Loucy (cell line): ENCODE data around the gene KSR2.
A peak's percentile ranks its signal among the peaks of the same experiment; 100 is the strongest.

Experiments used
- H2AFZ ChIP-seq: fragments of 200-600 bp; sonication (generic); 2 replicates; pipeline ENCODE4 v1.6.0; 2016; ENCODE audit warnings: antibody characterized with exemption, mild to moderate bottlenecking, low read length, moderate library complexity
- H3F3A ChIP-seq: fragments of 200-600 bp; 2 replicates; pipeline ENCODE4 v1.6.0; 2016; ENCODE audit warnings: antibody characterized with exemption, low read depth, mild to moderate bottlenecking
- H3K27me3 ChIP-seq: fragments of 200-600 bp; sonication (generic); 2 replicates; pipeline ENCODE4 v1.6.1; 2014; ENCODE audit warnings: low read length, mild to moderate bottlenecking; ENCODE audit not compliant: insufficient read depth, poor library complexity, severe bottlenecking
- H3K36me3 ChIP-seq: fragments of 200-600 bp; sonication (generic); 2 replicates; pipeline ENCODE4 v1.6.1; 2016; ENCODE audit warnings: low read length; ENCODE audit not compliant: insufficient read depth
- H3K4me1 ChIP-seq: fragments of 200-600 bp; sonication (generic); 2 replicates; pipeline ENCODE4 v1.5.1; 2014; ENCODE audit warnings: low read length, mild to moderate bottlenecking; ENCODE audit not compliant: insufficient read depth, poor library complexity, severe bottlenecking
- H3K4me2 ChIP-seq: fragments of 200-600 bp; sonication (generic); 2 replicates; pipeline ENCODE4 v1.6.0; 2014; ENCODE audit warnings: antibody characterized with exemption, low read length, low read depth, mild to moderate bottlenecking; ENCODE audit not compliant: poor library complexity, severe bottlenecking
- H3K4me3 ChIP-seq: fragments of 200-600 bp; sonication (generic); 2 replicates; pipeline ENCODE4 v1.5.1; 2014; ENCODE audit warnings: low read length, mild to moderate bottlenecking, mixed read lengths; ENCODE audit not compliant: poor library complexity, severe bottlenecking
- H3K79me2 ChIP-seq: fragments of 200-600 bp; sonication (generic); 2 replicates; pipeline ENCODE4 v1.6.1; 2014; ENCODE audit warnings: low read length; ENCODE audit not compliant: insufficient read depth
- H3K9ac ChIP-seq: fragments of 200-600 bp; sonication (generic); 2 replicates; pipeline ENCODE4 v1.6.0; 2014; ENCODE audit warnings: mild to moderate bottlenecking, low read depth, low read length, moderate library complexity; ENCODE audit not compliant: poor library complexity, severe bottlenecking
- H3K9me2 ChIP-seq: fragments of 200-600 bp; sonication (generic); replicated peaks from 2 replicates; pipeline ENCODE4 v1.6.1; 2016; ENCODE audit warnings: low read depth, low read length, mixed read lengths
- H3K9me3 ChIP-seq: fragments of 200-600 bp; sonication (generic); 2 replicates; pipeline ENCODE4 v1.6.1; 2014; ENCODE audit warnings: mild to moderate bottlenecking, antibody characterized with exemption, low read length, low read depth; ENCODE audit not compliant: insufficient read depth
- H4K20me1 ChIP-seq: fragments of 200-600 bp; sonication (generic); 2 replicates; pipeline ENCODE4 v1.6.0; 2014; ENCODE audit warnings: antibody characterized with exemption, low read length, mild to moderate bottlenecking; ENCODE audit not compliant: insufficient read depth, poor library complexity, severe bottlenecking
- CTCF ChIP-seq: fragments of 200-600 bp; sonication (generic); conservative IDR thresholded peaks from 2 replicates; pipeline ENCODE4 v1.5.1; 2014; ENCODE audit warnings: mild to moderate bottlenecking, antibody characterized with exemption, low read length
- EZH2phosphoT487 ChIP-seq: fragments of 200-600 bp; IDR thresholded peaks from 2 replicates; pipeline ENCODE4 v1.6.1; 2018; ENCODE audit warnings: antibody characterized with exemption, mild to moderate bottlenecking, moderate library complexity, borderline replicate concordance

Gene KSR2

DNA sequence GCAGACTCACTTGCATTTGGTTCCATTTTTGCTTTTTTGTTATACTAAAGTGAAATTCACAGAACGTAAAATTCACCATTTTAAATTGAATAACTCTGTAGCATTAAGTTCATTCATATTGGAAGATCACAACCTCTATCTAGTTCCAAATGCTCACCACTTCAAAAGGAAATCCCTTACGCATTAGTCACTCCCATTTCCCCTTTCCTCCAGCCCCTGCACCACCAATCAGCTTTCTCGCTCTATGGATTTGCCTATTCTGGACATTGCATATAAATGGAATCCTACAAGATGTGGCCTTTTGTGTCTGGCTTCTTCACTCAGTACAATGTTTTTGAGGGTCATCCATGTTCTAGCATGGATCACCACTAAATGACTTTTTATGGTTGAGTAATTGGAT is 294.5 kb downstream of the KSR2 start:
- no peak overlapping the region for H3K4me2 ChIP-seq

GRCh38 chr12:117671734-117672133 is 297.1 kb downstream of the KSR2 start:
- Histone ChIP-seq H3K9ac (no peak overlapping the region), H3K36me3 (no peaks in the 10 kb centered on the region), H3F3A (no peaks in the 10 kb centered on the region), H2AFZ (no peak overlapping the region), H3K9me2 (no peaks in the 10 kb centered on the region), H4K20me1 (no peaks in the 10 kb centered on the region), H3K9me3 (no peaks in the 10 kb centered on the region), H3K4me1 (no peaks in the 10 kb centered on the region), H3K4me2 (no peak overlapping the region), H3K79me2 (no peaks in the 10 kb centered on the region), H3K27me3 (no peaks in the 10 kb centered on the region), H3K4me3 (no peak overlapping the region)
- no peak for TF ChIP-seq EZH2phosphoT487
- TF ChIP-seq CTCF: peak; percentile 59

More for the DNA sequence above, 294.5 kb downstream of the KSR2 start:
- no peak for TF ChIP-seq EZH2phosphoT487
- TF ChIP-seq CTCF: no peak
- Histone ChIP-seq H3K9me2 (no peaks in the 10 kb centered on the region), H3K9me3 (no peaks in the 10 kb centered on the region), H3K4me1 (no peaks in the 10 kb centered on the region), H3F3A (no peaks in the 10 kb centered on the region), H3K9ac (no peak overlapping the region), H3K27me3 (no peaks in the 10 kb centered on the region), H4K20me1 (no peaks in the 10 kb centered on the region), H3K79me2 (no peaks in the 10 kb centered on the region), H2AFZ (no peak overlapping the region), H3K36me3 (no peaks in the 10 kb centered on the region), H3K4me3 (no peak overlapping the region)

- Histone ChIP-seq H3K4me1 (no peaks in the 10 kb centered on the region), H4K20me1 (no peaks in the 10 kb centered on the region), H3K9ac (no peak overlapping the region), H3F3A (no peaks in the 10 kb centered on the region), H3K9me2 (no peaks in the 10 kb centered on the region), H2AFZ (no peak overlapping the region), H3K4me2 (no peak overlapping the region), H3K9me3 (no peaks in the 10 kb centered on the region), H3K79me2 (no peaks in the 10 kb centered on the region), H3K27me3 (no peaks in the 10 kb centered on the region), H3K4me3 (no peak overlapping the region), H3K36me3 (no peaks in the 10 kb centered on the region)
- no peak for TF ChIP-seq EZH2phosphoT487
- TF ChIP-seq CTCF: no peak
Observed at GRCh38 chr12:117664169-117664568, 304.6 kb downstream of the KSR2 start.
